ENCODE results near the gene RFX3.

The RFX3 gene

GRCh38 chr9:3478549-3478953 lies 47.2 kb downstream of the RFX3 start:
- no peak for DNase-seq

GRCh38 chr9:3477236-3477834 lies 48.5 kb downstream of the RFX3 start:
- DNase-seq, result no peak

- no peak for DNase-seq
Observed at GRCh38 chr9:3475300-3476020, 50.3 kb downstream of the RFX3 start.

GRCh38 chr9:3474821-3475220 lies 51.0 kb downstream of the RFX3 start:
- DNase-seq, result no peak

- no peak for DNase-seq
Observed at GRCh38 chr9:3473405-3473804, 52.4 kb downstream of the RFX3 start.

GRCh38 chr9:3471883-3472282 lies 53.9 kb downstream of the RFX3 start:
- no peak for DNase-seq

- no peak for DNase-seq
Observed at GRCh38 chr9:3468421-3469205, 57.2 kb downstream of the RFX3 start.

- peak in 35 of 56 donors; percentile 1 to 56 (median 16) for DNase-seq
Observed at GRCh38 chr9:3467593-3468219, 58.1 kb downstream of the RFX3 start.

GRCh38 chr9:3464033-3464638 lies 61.7 kb downstream of the RFX3 start:
- DNase-seq, result no peak

GRCh38 chr9:3458806-3459475 lies 66.9 kb downstream of the RFX3 start:
- peak in 2 of 56 donors; percentile 2 to 9 for DNase-seq

GRCh38 chr9:3457175-3457574 lies 68.6 kb downstream of the RFX3 start:
- no peak for DNase-seq

GRCh38 chr9:3455717-3456116 lies 70.1 kb downstream of the RFX3 start:
- no peak for DNase-seq

- no peak for DNase-seq
Observed at GRCh38 chr9:3455094-3455493, 70.7 kb downstream of the RFX3 start.

GRCh38 chr9:3451956-3452355 lies 73.8 kb downstream of the RFX3 start:
- DNase-seq, result no peak

- DNase-seq, result no peak
Observed at GRCh38 chr9:3447788-3448187, 78.0 kb downstream of the RFX3 start.

- no peak for DNase-seq
Observed at GRCh38 chr9:3447143-3447542, 78.7 kb downstream of the RFX3 start.

- DNase-seq, result no peak
Observed at GRCh38 chr9:3446313-3446712, 79.5 kb downstream of the RFX3 start.

GRCh38 chr9:3444016-3444415 lies 81.8 kb downstream of the RFX3 start:
- no peak for DNase-seq

GRCh38 chr9:3441197-3441816 lies 84.5 kb downstream of the RFX3 start:
- DNase-seq, result peak in 8 of 56 donors; percentile 0 to 46 (median 7)

- DNase-seq, result peak in 1 of 56 donors; percentile 13
Observed at GRCh38 chr9:3436629-3437420, 89.0 kb downstream of the RFX3 start.

Data from amygdala (tissue), 56 donors.